IMR-90 (cell line): ENCODE measurements around the gene JPH3. TPM values are rescaled to one million over a fixed set of nuclear protein-coding genes. Genes with fewer than 3 reads are reported as not detected.

ENCODE experiments used
- ATAC-seq: fragments of 200-7000 bp; cut with Tn5 transposase; 2 replicates; pipeline ENCODE4 v1.9.1; 2020; ENCODE audit warnings: low read depth, mild to moderate bottlenecking, moderate library complexity
- BruUV-seq: library from RNA; stranded (reverse); fragments of 400-500 nt; replicated peaks from 2 replicates; lab custom pipeline; 2021; lab: Mats Ljungman, UMichigan
- CTCF ChIA-PET: fragments of 300-600 bp; formaldehyde crosslinking; extraction: SDS; loops from one replicate; lab custom pipeline; 2021; ENCODE audit warnings: antibody characterized with exemption; lab: Yijun Ruan, JAX
- POLR2A ChIA-PET: fragments of 300-600 bp; sonication (Branson Sonifier 250); formaldehyde crosslinking; loops from one replicate; lab custom pipeline; 2022; ENCODE audit warnings: antibody characterized with exemption; ENCODE audit not compliant: unreplicated experiment; lab: Charles Lee
- DNase-seq: peaks from one replicate; pipeline ENCODE4 v3.0.0; 2013
- H2AFZ ChIP-seq: replicated peaks from 2 replicates; pipeline ENCODE3; 2013; ENCODE audit warnings: low read length, mild to moderate bottlenecking; ENCODE audit not compliant: poor library complexity
- H2AK5ac ChIP-seq: 2 replicates; pipeline ENCODE4 v1.6.1; 2013; ENCODE audit warnings: low read depth, low read length, inconsistent platforms
- H2AK9ac ChIP-seq: replicated peaks from 2 replicates; pipeline ENCODE3; 2013; ENCODE audit warnings: mild to moderate bottlenecking, low read depth, low read length, moderate library complexity; ENCODE audit not compliant: poor library complexity
- H2BK120ac ChIP-seq: 2 replicates; pipeline ENCODE4 v1.6.1; 2013; ENCODE audit warnings: low read depth, low read length, inconsistent platforms
- H2BK15ac ChIP-seq: 3 replicates; pipeline ENCODE4 v1.6.1; 2013; ENCODE audit warnings: low read depth, low read length, inconsistent platforms
- H2BK20ac ChIP-seq: 2 replicates; pipeline ENCODE4 v1.6.1; 2013; ENCODE audit warnings: low read depth, mild to moderate bottlenecking, inconsistent platforms, low read length, moderate library complexity
- H2BK5ac ChIP-seq: 2 replicates; pipeline ENCODE4 v1.6.1; 2013; ENCODE audit warnings: mild to moderate bottlenecking, low read depth, low read length, inconsistent platforms; ENCODE audit not compliant: poor library complexity, severe bottlenecking
- H3K14ac ChIP-seq: replicated peaks from 2 replicates; pipeline ENCODE4 v1.6.1; 2013; ENCODE audit warnings: low read depth, low read length, inconsistent platforms
- H3K18ac ChIP-seq: 2 replicates; pipeline ENCODE4 v1.6.1; 2013; ENCODE audit warnings: low read depth, low read length, control low read depth
- H3K23ac ChIP-seq: 2 replicates; pipeline ENCODE4 v1.6.1; 2013; ENCODE audit warnings: low read depth, low read length, inconsistent platforms
- H3K27ac ChIP-seq: 2 replicates; pipeline ENCODE4 v1.5.1; 2013; ENCODE audit warnings: mild to moderate bottlenecking, control low read depth, low read length; ENCODE audit not compliant: insufficient read depth
- H3K27me3 ChIP-seq: 2 replicates; pipeline ENCODE4 v1.6.1; 2013; ENCODE audit warnings: low read length; ENCODE audit not compliant: control insufficient read depth, insufficient read depth
- H3K36me3 ChIP-seq: 2 replicates; pipeline ENCODE4 v1.6.1; 2013; ENCODE audit warnings: low read length, mixed read lengths; ENCODE audit not compliant: control insufficient read depth, insufficient read depth
- H3K4ac ChIP-seq: 2 replicates; pipeline ENCODE4 v1.6.1; 2013; ENCODE audit warnings: low read depth, low read length, inconsistent platforms
- H3K4me1 ChIP-seq: 2 replicates; pipeline ENCODE4 v1.6.1; 2013; ENCODE audit warnings: low read length, mixed read lengths; ENCODE audit not compliant: control insufficient read depth, insufficient read depth
- H3K4me2 ChIP-seq: 2 replicates; pipeline ENCODE4 v1.6.1; 2013; ENCODE audit warnings: low read depth, mild to moderate bottlenecking, control low read depth, low read length, moderate library complexity
- H3K4me3 ChIP-seq: 2 replicates; pipeline ENCODE4 v1.5.1; 2013; ENCODE audit warnings: low read depth, mild to moderate bottlenecking, control low read depth, low read length, moderate library complexity; ENCODE audit not compliant: insufficient read depth
- H3K56ac ChIP-seq: 2 replicates; pipeline ENCODE4 v1.6.1; 2013; ENCODE audit warnings: low read length, inconsistent platforms; ENCODE audit not compliant: insufficient read depth; ENCODE audit errors: extremely low read depth
- H3K79me1 ChIP-seq, 2 experiments: 2 replicates each; pipeline ENCODE4 v1.6.1; 2013; ENCODE audit warnings: low read length in 2 of 2, inconsistent platforms in 1 of 2, low read depth in 1 of 2
- H3K9ac ChIP-seq: 2 replicates; pipeline ENCODE4 v1.6.1; 2013; ENCODE audit warnings: low read depth, low read length, control low read depth
- H3K9me1 ChIP-seq: 2 replicates; pipeline ENCODE4 v1.6.1; 2013; ENCODE audit warnings: low read length, inconsistent platforms; ENCODE audit not compliant: insufficient read depth
- H3K9me3 ChIP-seq: 2 replicates; pipeline ENCODE4 v1.6.1; 2013; ENCODE audit warnings: low read length; ENCODE audit not compliant: control insufficient read depth, insufficient read depth
- H4K20me1 ChIP-seq: 2 replicates; pipeline ENCODE4 v1.6.1; 2013; ENCODE audit warnings: low read length, inconsistent platforms; ENCODE audit not compliant: insufficient read depth
- H4K5ac ChIP-seq: 2 replicates; pipeline ENCODE4 v1.6.1; 2013; ENCODE audit warnings: mild to moderate bottlenecking, low read depth, low read length, control low read depth
- H4K8ac ChIP-seq, 2 experiments: 2 replicates each; pipeline ENCODE4 v1.6.1; 2013; ENCODE audit warnings: low read depth in 2 of 2, low read length in 2 of 2, control low read depth in 1 of 2, inconsistent platforms in 1 of 2
- H4K91ac ChIP-seq: 2 replicates; pipeline ENCODE4 v1.6.1; 2013; ENCODE audit warnings: low read depth, low read length, inconsistent platforms; ENCODE audit not compliant: insufficient read depth
- CEBPB ChIP-seq: IDR thresholded peaks from 2 replicates; pipeline ENCODE4 v1.6.1; 2012; ENCODE audit warnings: low read depth, low read length, improper control_type of control experiment
- CHD1 ChIP-seq: IDR thresholded peaks from 2 replicates; pipeline ENCODE4 v1.6.1; 2012; ENCODE audit warnings: low read depth, low read length, improper control_type of control experiment
- CTCF ChIP-seq: conservative IDR thresholded peaks from 2 replicates; pipeline ENCODE4 v1.5.1; 2012; ENCODE audit warnings: mild to moderate bottlenecking, low read depth, low read length, improper control_type of control experiment
- ELK1 ChIP-seq: fragments of 150-350 bp; IDR thresholded peaks from 2 replicates; pipeline ENCODE4 v1.6.1; 2016; ENCODE audit warnings: low read depth, mild to moderate bottlenecking, low read length, moderate library complexity, borderline replicate concordance
- MAFK ChIP-seq: IDR thresholded peaks from 2 replicates; pipeline ENCODE4 v1.6.1; 2012; ENCODE audit warnings: low read depth, low read length, improper control_type of control experiment
- MAZ ChIP-seq: IDR thresholded peaks from 2 replicates; pipeline ENCODE4 v1.6.1; 2012; ENCODE audit warnings: low read depth, mild to moderate bottlenecking, low read length, improper control_type of control experiment, moderate library complexity, borderline replicate concordance
- NFE2L2 ChIP-seq: fragments of 150-350 bp; IDR thresholded peaks from 2 replicates; pipeline ENCODE4 v1.6.1; 2016; ENCODE audit warnings: low read depth, mild to moderate bottlenecking, low read length
- POLR2A ChIP-seq: IDR thresholded peaks from 2 replicates; pipeline ENCODE4 v1.6.1; 2012; ENCODE audit warnings: mild to moderate bottlenecking, low read depth, low read length
- RAD21 ChIP-seq: IDR thresholded peaks from 2 replicates; pipeline ENCODE4 v1.6.1; 2012; ENCODE audit warnings: low read length, improper control_type of control experiment
- RFX5 ChIP-seq: IDR thresholded peaks from 2 replicates; pipeline ENCODE4 v1.8.0; 2012; ENCODE audit warnings: low read depth, mild to moderate bottlenecking, low read length, moderate library complexity
- SMC3 ChIP-seq: fragments of 150-350 bp; IDR thresholded peaks from 2 replicates; pipeline ENCODE4 v1.6.1; 2016; ENCODE audit warnings: low read depth, mild to moderate bottlenecking, antibody characterized with exemption, low read length, moderate library complexity
- USF2 ChIP-seq: fragments of 150-350 bp; IDR thresholded peaks from 2 replicates; pipeline ENCODE4 v1.6.1; 2017; ENCODE audit warnings: mild to moderate bottlenecking, antibody characterized with exemption, low read length, low read depth
- WGBS, 2 experiments: methylation state at CpG; one replicate each; pipeline versions ENCODE4 v1.1.5 to v1.1.7; 2013; ENCODE audit warnings: missing lambda C conversion rate in 2 of 2; ENCODE audit not compliant: insufficient read length in 1 of 2; ENCODE audit errors: extremely low coverage in 2 of 2; 5-methylcytosine and 5-hydroxymethylcytosine counted together
- dilution Hi-C: fragments of 300-500 bp; cut with HindIII; formaldehyde crosslinking; loops from one replicate; pipeline ENCODE4 v1.14.3; 2018; ENCODE audit warnings: low sequenced_read_pairs; ENCODE audit not compliant: unreplicated experiment
- in situ Hi-C: fragments of 300-500 bp; cut with MboI; formaldehyde crosslinking; loops from 3 replicates; pipeline ENCODE4 v1.14.3; 2019; ENCODE audit warnings: low sequenced_read_pairs, inconsistent platforms, mixed read lengths
- intact Hi-C: fragments of 100-400 bp; cut with micrococcal nuclease; formaldehyde crosslinking; loops from 2 replicates; pipeline ENCODE4 v1.10.0; 2022
- polyA plus RNA-seq, 3 experiments: library from polyadenylated mRNA; depleted of rRNA; stranded (reverse); fragments of >200 nt; gene quantifications; 2 replicates each; pipeline ENCODE4 v1.2.3, GENCODE V29; 2012; ENCODE audit warnings: low replicate concordance in 1 of 3
- total RNA-seq: library from RNA; depleted of rRNA; stranded (reverse); fragments of >200 nt; gene quantifications from 2 replicates; pipeline ENCODE4 v1.2.3, GENCODE V29; 2012

JPH3 gene
- total and polyA plus RNA-seq, 2 of the 4 experiments (the other 2 are of a cell fraction), result 0.03 TPM; not detected in 1

GRCh38 chr16:87678618-87679017 lies 76.3 kb downstream of the JPH3 start:
- CTCF ChIA-PET, result no interaction called here
- TF ChIP-seq MAZ, result no peak
- TF ChIP-seq MAFK, result no peak
- TF ChIP-seq POLR2A, result no peak
- no peak for TF ChIP-seq NFE2L2
- no peak for TF ChIP-seq CHD1
- TF ChIP-seq RFX5, result no peak
- TF ChIP-seq ELK1, result no peak
- no peak for TF ChIP-seq CEBPB
- TF ChIP-seq RAD21, result no peak
- no peak for TF ChIP-seq SMC3
- TF ChIP-seq CTCF, result no peak
- TF ChIP-seq USF2, result no peak

More at GRCh38 chr16:87678618-87679017, 76.3 kb downstream of the JPH3 start:
- in situ Hi-C loops, result no loop called here
- Histone ChIP-seq H3K79me1 (no peaks in the 10 kb centered on the region), H3K36me3 (no peaks in the 10 kb centered on the region), H4K8ac (no peak overlapping the region), H3K18ac (no peak overlapping the region), H3K9ac (no peak overlapping the region), H3K56ac (no peak overlapping the region), H3K9me3 (no peaks in the 10 kb centered on the region), H3K4ac (no peak overlapping the region), H4K20me1 (no peaks in the 10 kb centered on the region), H3K4me3 (no peak overlapping the region), H4K91ac (no peak overlapping the region), H3K23ac (no peak overlapping the region), H2BK5ac (no peak overlapping the region), H2BK20ac (no peak overlapping the region), H3K4me1 (peaks cover 9% of the 10 kb centered on the region), H2AK5ac (no peak overlapping the region; the same call in 1 of the 2 replicates), H3K14ac (no peak overlapping the region), H2AK9ac (no peak overlapping the region), H3K4me2 (no peak overlapping the region), H2BK15ac (no peak overlapping the region), H4K5ac (no peak overlapping the region), H3K27ac (no peak overlapping the region), H2BK120ac (no peak overlapping the region), H3K9me1 (0 out of 2 replicates have a peak, but pooled peaks cover 3% of the 10 kb centered on the region), H3K27me3 (peaks cover 19% of the 10 kb centered on the region), H2AFZ (no peak overlapping the region)
- BruUV-seq, result no TSS peak
- POLR2A ChIA-PET, result no interaction called here
- DNase-seq (no peak), ATAC-seq (no peak)
- WGBS, 2 experiments, result no CpG with 5 or more reads among the region's 14 CpGs
- intact Hi-C loops, result no loop called here
- dilution Hi-C loops, result no loop called here
